NCI-H1092 treated with DMSO at 0.1 percent for 48 hours (cell line): ENCODE results near the gene KDM5A.
"Not testable (repeated sequence)": the region's sequence is repeated elsewhere in the genome, so short reads cannot be mapped to it uniquely, and the experiment has no call there.

Experiments used
- DNase-seq: peaks from one replicate; lab custom pipeline; 2025; lab: John Stamatoyannopoulos, UW

KDM5A gene

GRCh38 chr12:238736-239398, 150.3 kb downstream of the KDM5A start:
- no peak for DNase-seq

GRCh38 chr12:238116-238515, 151.0 kb downstream of the KDM5A start:
- DNase-seq = no peak

- no peak for DNase-seq
Observed at GRCh38 chr12:237026-237815, 151.9 kb downstream of the KDM5A start.

GRCh38 chr12:236445-236844, 152.7 kb downstream of the KDM5A start:
- DNase-seq = no peak

GRCh38 chr12:235967-236366, 153.2 kb downstream of the KDM5A start:
- not testable (repeated sequence) for DNase-seq

- no peak for DNase-seq
Observed at GRCh38 chr12:234891-235415, 154.2 kb downstream of the KDM5A start.

GRCh38 chr12:234019-234418, 155.1 kb downstream of the KDM5A start:
- DNase-seq = no peak

GRCh38 chr12:233615-233968, 155.5 kb downstream of the KDM5A start:
- no peak for DNase-seq

- DNase-seq = peak; percentile 73
Observed at GRCh38 chr12:232731-233614, 156.1 kb downstream of the KDM5A start.

GRCh38 chr12:230925-231671, 158.0 kb downstream of the KDM5A start:
- peak; percentile 93 for DNase-seq
